Prostate gland (tissue), 2 donors: Measurements from ENCODE around the gene DYDC1.

Experiments used
- POLR2A ChIP-seq: fragments of 450-650 bp; IDR thresholded peaks from one replicate; pipeline ENCODE4 v1.6.1; 2016; ENCODE audit warnings: antibody characterized with exemption, mild to moderate bottlenecking
- TF ChIP-seq, protein P1 (sequence below), 4 experiments: fragments of 200-600 bp in 2 of 4; fragments of 450-650 bp in 2 of 4; sonication (generic) in 2 of 4; IDR thresholded peaks; 1 replicate in 3 of 4; 2 replicates in 1 of 4; pipeline ENCODE4 v1.5.1; 2016 to 2019; ENCODE audit warnings: antibody characterized with exemption in 4 of 4, mild to moderate bottlenecking in 2 of 4, moderate library complexity in 2 of 4

GRCh38 chr10:80350251-80350650 is 6.3 kb downstream of the DYDC1 start:
- TF ChIP-seq POLR2A, result no peak
- TF ChIP-seq, protein P1, sequence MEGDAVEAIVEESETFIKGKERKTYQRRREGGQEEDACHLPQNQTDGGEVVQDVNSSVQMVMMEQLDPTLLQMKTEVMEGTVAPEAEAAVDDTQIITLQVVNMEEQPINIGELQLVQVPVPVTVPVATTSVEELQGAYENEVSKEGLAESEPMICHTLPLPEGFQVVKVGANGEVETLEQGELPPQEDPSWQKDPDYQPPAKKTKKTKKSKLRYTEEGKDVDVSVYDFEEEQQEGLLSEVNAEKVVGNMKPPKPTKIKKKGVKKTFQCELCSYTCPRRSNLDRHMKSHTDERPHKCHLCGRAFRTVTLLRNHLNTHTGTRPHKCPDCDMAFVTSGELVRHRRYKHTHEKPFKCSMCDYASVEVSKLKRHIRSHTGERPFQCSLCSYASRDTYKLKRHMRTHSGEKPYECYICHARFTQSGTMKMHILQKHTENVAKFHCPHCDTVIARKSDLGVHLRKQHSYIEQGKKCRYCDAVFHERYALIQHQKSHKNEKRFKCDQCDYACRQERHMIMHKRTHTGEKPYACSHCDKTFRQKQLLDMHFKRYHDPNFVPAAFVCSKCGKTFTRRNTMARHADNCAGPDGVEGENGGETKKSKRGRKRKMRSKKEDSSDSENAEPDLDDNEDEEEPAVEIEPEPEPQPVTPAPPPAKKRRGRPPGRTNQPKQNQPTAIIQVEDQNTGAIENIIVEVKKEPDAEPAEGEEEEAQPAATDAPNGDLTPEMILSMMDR (IDR thresholded peaks at IDR 0.05), result no peak
